HG03108 (cell line): ENCODE measurements around the gene AGAP1.
"Not testable (repeated sequence)": the region's sequence is repeated elsewhere in the genome, so short reads cannot be mapped to it uniquely, and the experiment has no call there.

Experiments used
- ATAC-seq: cut with Tn5 transposase; IDR thresholded peaks from one replicate; pipeline ENCODE4 v1.9.1; 2021; ENCODE audit warnings: moderate library complexity; ENCODE audit not compliant: unreplicated experiment

The AGAP1 gene

DNA sequence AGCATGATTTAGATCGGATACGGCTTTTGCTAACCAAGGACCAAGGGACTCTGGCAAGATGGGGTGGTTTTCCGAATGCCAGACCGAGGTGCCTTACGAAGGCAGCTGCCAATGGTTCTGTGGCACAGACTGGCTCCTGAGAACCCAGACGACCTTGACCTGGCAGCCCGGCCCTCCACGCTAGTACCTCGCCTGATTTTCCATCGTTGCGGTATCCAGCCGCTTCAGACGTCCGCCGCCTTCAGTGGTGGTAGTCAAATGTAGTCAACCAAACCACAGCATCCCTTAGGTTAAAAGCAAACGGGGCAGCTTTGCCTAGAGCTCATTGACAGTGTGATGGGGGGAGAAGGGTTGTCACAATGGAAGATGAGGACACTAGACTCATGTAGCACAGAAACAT lies 631.7 kb downstream of the AGAP1 start:
- no peak for ATAC-seq

DNA sequence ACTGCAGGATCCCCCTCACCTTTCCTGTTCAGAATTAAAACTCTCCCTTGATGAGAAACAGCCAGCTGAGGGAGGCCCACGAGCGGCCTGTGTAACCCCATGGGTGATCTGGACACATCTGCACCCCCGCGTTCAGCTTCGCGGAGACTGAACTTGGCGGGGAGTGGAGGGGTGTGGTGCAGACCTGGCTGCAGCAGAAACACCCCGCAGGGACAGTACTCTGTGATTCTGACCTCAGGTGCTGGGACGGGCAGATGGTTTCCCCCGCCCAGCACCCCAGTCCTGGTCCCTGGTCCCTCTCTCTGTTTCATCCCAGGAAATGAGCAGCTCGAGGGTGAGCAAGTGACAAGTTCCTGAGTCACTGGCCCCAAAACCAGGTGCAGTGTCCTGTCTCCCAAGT lies 633.2 kb downstream of the AGAP1 start:
- ATAC-seq = no peak

DNA sequence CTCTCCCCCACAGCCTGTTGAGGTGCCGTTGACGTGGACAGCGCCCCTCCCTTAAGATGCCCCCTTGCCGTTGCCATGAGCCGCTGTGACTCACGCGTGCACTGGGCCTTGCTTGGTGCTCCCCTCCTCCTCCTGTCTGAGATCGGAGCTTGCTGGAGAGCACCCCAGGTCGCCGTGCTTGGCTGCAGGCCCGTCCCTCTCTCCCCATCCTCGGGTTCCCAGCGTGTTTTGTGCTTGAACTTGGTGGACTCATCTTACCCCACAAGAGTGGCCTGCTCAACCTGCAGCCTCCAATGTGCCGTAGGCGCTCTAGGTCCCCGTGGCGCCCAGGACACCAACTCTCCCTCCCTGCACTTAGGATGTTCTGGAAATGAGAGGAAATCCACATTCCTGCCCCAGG lies 634.5 kb downstream of the AGAP1 start:
- ATAC-seq = no peak

DNA sequence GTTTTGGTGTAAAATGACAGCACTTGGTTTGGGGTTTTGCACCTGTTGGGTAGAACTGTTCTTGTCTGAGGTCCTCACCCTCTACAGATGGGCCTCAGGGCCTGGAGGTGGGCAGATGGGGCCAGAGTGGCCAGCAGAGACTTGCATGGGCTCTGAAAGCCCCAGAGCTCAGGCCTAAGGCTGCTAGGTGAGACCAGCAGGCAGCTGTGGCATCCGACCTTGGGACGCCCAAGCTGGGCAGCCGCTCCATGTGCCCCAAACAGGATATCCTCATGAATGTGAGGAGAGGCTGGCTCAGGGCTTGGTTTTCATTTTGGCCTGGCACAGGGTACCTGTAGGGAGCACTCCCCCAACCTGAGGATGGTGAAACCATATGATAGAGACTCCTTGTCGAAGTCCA lies 636.1 kb downstream of the AGAP1 start:
- no peak for ATAC-seq

DNA sequence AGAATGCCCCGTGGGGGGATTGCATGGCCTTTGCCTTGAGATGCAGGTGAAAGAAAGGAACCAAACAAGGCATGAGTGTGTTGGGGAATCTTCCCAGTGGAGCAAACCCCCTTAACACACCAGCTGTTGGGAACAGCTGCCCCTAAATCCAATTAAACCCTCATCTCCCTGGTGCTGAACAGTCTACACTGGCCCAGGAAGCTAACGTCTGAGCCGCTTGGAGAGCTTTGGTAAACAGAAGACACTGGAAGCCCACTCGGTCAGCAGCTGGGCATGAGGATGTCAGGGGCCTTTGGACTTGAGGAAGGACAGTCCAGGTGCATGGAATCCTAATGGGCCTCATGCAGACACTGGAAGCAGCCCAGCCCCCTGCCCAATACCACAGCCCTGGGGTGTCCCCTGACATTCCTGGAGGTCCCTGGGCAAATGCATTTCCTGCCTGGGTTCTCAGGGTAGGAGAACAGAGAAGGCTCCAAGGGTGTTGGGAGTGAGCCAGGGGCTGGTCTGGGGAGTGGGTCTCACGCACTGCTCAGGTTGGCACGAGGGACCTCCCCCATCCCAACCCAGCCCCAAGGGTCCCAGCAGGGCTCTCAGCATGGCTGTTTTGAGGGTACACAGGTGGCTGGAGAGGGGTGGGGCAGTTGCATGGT lies 636.6 kb downstream of the AGAP1 start:
- ATAC-seq = no peak

DNA sequence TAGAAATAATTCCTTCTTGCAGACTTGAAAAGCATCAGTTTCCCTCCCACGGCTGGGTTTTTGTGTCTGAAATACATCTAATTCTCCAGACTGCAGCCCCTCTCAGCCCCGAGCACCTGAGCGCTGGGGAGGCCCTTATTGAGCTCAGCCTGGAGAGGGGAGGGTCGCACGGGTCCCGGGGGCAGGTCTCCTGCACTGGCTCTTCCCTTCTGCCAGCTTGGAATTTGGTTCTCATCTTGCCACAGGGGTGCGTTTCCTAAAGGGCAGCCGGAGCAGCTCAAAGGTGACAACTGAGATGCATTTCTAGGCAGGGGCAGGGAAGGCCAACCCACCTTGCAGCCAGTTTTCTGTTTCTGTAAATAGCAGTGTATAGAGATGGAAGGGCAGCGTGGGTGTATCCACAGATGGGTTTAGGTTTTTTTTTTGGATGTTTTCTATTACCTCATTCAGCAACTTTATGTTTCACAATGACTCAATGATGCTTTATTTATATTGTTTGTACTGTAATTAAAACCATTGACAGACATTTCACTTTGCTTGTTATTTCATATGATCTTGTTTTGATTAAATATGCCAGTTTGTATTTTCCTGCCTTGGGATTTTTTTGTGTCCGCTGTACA lies 637.3 kb downstream of the AGAP1 start:
- no peak for ATAC-seq

DNA sequence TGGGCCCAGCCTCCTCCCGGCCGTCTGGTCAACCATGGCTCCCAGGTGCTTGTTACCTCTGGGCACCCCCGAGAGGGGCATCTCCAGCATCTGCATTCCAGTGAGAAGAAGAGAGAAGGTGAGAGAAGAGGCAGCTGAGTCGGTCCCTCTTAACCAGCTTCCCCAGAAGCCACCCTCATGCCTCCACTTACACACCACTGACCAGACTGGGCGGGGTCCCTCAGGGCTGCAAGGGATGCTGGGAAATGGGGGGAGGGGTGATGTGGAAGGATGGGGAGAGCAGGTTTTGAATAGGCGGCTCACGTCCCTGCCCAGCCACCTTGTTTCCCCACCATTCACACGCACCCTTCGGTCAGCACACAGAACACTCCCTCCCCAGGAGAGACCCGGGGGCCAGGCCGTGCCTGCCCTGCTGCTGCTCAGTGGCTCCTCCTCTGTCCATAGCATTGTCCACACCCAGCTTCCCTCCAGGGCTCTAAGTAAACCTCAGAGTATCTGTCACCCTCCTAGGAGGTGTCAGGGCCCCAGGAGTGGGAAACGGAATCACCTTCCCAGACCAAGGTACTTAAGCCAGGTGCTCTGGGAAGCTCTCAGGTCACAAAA lies 639.7 kb downstream of the AGAP1 start:
- ATAC-seq = no peak

DNA sequence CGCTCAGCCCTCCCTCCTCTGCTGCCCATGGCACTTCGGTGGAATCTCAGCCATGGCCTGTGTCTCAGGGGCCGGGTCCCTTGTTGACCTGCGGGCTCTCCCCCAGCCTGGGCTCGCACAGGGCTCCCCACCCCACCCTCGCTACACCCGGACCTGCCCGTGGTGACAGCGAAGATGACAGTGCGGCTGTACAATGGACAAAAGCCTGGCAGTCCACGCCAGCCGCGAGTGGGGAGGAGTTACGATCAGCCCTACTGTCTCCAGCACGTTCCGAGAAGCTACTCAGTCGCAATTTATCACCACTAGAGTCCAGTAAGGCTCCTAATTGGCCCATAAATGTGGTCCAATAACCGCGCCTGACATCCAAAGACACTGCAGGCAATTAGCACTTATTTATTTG lies 642.7 kb downstream of the AGAP1 start:
- ATAC-seq = no peak

DNA sequence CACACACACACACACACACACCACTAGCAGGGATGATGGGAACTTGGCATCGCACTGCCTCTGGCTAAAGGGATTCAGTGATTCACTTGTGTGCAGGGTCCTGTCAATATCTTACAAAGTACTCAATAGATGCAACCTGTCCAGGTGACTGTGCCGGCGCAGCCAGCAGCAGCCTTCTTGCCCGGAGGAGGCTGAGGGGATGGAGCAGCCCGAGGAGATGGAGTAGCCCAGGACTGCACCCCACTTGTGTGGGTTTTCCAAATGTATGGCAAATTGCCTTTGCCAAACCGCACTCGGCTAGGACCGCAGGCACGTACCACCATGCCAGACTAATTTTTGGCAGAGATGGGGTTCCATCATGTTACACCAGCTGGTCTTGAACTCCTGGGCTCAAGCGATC lies 643.2 kb downstream of the AGAP1 start:
- no peak for ATAC-seq

DNA sequence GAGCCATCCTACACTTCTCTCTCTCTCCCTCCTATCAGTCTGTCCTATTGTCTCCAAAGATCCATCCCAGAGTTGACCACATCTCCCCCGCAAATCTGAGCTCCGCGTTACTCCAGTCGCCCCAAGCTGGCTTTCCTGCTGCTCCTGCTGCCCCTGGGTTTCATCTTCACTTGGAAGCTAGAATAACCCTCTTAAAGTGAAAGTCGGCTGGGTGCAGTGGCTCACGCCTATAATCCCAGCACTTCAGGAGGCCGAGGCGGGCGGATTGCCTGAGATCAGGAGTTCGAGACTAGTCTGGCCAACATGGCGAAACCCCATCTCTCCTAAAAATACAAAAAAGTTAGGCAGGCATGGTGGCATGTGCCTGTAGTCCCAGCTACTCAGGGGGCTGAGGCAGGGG lies 647.8 kb downstream of the AGAP1 start:
- not testable (repeated sequence) for ATAC-seq

DNA sequence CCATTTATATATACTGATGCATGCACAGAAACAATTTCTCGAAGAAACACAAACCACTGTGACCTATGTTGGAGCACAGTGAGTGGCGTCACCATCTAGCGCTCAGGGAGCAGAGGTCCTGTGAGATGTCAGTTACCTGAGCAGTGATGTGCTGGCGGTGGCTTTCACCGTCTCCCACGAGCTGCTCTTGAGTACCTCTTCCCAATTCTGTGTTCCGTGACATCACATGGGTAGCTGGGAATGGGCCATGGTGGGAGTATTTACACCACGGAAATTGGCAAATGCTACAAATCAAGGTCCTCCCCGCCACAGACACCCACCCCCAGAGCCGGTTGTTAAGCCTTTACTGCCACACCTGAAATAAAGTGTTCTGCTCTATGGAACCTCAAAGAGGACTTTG lies 650.0 kb downstream of the AGAP1 start:
- no peak for ATAC-seq

DNA sequence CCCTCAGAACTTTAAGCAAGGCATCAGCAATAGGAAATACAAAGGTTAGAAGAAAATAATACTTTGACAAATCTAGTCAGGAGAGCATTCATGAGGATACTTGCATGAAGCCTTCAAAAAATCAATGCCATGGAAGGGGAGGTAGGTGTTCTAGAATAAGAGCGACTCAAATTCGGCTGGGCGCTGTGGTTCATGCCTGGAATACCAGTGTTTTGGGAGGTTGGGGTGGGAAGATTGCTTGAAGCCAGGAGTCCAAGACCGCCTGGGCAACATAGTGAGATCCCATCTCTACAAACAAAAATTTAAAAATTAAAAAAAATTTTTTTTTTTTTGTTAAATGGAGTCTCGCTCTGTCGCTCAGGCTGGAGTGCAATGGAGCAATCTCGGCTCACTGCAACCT lies 652.6 kb downstream of the AGAP1 start:
- no peak for ATAC-seq

DNA sequence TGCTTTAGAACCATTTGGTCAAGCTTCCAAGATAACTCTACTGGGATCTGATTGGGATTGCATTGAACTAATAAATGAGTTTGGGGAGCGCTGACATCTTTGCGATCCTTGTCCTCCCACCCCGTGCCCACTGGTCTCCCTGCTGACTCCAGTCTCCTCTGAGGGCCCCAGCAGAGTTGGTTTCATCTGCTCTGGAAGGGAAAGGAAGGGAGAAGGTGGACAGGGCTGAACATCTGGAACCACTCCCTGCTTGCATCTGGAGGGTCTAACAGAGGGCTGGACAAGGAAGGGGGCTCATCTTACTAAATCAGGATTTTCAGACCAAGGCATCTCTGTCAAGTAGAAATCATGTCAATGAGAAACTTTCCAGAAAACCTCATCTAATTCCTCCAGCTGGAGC lies 661.6 kb downstream of the AGAP1 start:
- no peak for ATAC-seq

DNA sequence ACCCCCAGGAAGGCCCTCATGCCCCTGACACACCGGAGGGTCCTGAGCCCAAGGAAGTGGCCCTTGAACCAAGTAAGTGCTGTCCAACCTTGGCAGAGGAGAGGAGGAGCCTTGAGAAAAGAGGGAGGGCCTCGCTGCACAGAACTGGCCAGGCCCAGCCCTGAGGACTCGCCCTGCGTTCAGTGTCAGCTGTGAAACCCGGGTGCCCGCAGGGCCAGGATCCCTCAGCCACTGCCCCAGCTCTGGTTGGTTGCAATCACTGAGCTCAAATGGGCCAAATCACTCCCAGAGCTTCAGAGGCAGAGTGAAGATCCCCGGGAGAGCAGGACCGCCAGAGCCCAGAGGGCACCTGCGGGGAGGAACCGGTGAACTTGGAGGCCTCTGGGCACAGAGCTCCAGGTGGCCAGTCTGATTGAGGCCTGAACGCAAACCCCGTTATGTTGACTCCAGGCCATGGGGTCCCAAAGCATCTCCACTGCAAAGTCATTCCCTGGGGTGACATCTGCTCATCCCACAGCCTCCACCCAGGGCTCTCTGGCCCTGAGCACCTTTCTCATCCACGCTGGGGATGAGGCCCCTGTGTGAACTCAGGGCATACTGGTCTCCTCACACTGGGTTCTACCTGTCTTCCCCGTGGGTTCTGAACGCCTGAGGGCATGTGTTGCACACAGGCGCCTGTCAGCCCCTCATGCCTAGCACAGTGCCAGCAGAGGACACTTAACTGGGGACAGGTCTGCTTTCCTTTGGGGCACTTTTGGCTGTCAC lies 662.4 kb downstream of the AGAP1 start:
- no peak for ATAC-seq

DNA sequence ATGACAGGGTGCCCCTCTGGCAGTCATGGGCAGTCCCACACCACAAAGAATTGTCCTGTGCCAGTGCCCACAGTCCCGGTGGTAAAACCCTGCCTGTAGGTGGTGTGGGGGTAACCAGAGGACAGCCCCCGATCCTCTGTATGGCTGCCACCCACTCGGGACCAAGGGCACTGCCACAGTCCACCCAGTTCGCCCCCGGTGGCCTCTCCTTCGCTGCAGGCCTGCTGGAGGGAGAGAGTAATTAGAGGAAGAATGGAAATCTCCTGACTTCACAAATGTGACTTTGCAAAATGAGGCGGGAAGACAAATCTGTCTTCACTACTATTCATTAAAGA lies 663.0 kb downstream of the AGAP1 start:
- no peak for ATAC-seq

DNA sequence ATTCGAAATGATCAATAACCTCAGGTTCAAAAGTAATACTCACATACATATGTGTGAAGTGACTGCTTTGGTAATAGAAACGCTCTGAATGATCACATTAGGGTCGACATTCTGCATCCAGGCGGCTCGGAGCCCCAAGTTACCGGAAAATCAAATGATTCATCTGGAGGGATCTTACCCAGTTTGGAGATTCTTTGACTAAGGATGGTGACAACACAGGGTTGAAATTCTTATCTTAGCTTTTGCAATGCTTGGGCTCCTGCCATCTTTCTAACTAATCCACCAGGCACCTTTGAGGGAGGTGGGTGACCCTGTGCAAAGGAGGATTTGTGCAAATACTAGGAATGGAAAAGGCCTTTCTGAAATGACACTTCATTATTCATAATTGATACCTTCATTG lies 663.5 kb downstream of the AGAP1 start:
- ATAC-seq = no peak

DNA sequence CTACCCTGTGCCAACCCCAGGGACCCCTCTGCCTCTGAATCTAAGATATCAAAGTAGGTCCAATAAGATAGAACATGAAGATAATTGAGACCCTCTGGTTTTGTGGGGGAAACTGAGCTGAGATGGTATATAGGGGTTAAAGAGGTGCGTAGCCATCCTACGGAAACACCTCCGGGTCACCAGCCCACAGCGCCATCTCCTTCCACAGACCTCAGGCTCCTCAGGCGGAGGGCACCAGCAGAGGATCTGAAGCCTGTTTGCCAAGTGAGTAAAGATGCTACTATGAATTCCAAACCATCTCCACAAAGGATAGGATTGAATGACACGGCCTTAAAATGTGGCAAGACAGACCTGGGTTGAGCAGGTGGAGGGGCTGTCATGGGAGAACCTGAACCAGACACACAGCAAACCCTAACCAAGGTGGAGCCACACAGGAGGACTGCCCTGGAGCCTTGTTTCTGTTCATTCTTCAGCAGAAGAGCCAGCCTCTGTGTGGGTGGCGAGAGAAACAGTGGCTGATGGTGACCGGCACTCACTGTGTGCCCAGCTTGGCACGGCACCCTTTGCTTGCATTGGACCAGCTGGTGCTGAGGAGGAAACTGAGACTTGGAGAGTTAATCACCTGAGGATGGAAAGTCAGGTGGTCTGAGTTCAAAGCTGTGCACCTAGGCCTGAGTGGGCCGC lies 664.1 kb downstream of the AGAP1 start:
- ATAC-seq = no peak

DNA sequence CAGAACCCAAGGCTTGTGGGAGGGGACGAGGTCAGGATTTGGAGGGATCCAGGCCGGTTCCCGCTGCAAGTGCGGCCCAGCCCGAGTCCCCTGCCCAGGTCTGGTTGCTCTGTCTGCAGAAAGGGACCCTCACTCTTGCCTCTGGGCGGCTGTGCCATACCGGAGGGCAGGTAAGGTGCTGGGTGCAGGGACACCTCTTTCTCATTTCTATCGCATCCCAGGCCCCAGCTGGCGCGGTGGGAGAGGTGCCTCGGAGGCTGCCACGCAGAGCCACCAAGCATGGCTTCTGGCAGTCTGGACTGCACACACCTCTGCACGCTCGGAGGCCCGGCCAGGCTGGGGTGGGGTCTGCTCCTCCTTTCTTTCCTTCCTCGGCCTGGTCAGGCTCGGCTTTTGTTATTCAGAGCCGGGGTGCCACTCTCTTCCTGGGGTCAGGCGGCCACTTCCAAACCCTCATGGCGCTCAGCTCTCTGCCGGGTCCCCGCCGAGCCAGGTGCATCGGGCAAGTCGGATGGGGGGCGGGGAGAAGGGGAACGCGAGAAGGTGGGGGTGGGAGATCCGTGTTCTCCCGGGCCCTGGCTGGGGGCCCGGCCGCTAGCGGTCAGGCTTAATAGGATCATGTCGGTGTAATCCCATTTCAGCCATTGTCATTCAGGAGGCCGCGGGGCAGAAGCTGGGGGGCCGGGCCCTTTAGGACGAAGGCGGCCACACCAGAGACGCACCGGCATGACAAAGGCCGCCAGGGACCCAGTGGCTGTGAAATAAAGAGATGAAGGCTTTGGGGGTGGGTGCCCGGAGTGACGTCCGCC lies 665.3 kb downstream of the AGAP1 start:
- ATAC-seq = no peak

DNA sequence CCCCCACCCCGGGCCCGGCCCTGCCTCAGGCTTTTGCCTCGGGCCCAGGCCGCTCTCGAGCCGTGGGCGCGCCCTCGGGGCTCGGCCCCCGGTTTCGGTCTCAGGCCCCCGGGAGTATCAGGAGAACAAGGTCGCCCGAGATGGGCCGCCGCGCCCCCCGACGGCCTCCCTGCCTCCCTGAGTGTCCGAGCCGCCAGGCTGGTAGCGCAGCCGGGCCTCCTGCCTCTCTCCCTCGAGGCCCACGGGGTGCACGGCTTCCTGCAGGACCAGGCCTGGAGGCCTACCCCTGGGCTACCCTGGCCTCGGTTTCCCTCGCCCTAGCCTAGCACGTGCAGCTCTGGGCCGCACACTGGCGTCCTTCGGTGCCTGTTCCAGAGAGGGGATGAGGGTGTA lies 665.9 kb downstream of the AGAP1 start:
- ATAC-seq = no peak

DNA sequence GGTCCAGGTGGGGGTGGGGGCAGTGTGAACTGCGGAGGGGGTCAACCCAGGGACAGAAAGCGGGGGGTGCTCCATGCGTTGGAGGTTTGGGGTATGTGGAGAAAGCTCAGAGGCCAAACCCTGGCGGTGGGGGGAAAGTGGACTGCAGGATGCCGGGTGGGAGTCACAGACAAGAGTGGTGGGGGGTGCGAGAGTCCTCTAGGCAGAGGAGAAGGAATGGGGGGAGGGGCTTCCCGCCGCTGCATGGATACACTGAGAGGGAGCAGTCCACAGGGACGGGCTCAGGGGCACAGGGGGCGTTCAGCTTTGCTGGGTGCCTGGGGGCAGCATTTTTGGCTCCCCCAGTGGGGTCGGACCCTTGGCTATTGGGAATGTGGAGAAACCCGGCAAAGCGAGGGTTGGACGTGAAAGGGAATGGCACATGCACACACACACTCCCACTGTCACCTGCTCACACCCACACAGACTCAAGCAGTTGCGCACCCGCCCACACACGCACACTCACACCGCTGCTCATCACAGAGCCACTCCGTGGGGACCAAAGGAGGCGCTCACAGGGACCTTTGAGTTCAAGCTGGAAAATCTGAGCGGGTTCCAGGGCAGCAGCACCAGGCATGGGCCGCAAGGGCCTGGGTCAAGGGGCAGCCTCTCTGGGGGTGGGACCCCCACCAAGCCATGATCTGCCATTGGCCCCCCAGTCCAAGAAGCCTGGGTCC lies 666.7 kb downstream of the AGAP1 start:
- no peak for ATAC-seq
